ENCODE data around the gene SPOCK1.

SPOCK1 gene

GRCh38 chr5:137134920-137135532 lies 364.1 kb downstream of the SPOCK1 start:
- TF ChIP-seq CTCF (IDR thresholded peaks at IDR 0.05; ENCODE audit: borderline replicate concordance, insufficient read depth, low read depth, low read length): no peak

DNA sequence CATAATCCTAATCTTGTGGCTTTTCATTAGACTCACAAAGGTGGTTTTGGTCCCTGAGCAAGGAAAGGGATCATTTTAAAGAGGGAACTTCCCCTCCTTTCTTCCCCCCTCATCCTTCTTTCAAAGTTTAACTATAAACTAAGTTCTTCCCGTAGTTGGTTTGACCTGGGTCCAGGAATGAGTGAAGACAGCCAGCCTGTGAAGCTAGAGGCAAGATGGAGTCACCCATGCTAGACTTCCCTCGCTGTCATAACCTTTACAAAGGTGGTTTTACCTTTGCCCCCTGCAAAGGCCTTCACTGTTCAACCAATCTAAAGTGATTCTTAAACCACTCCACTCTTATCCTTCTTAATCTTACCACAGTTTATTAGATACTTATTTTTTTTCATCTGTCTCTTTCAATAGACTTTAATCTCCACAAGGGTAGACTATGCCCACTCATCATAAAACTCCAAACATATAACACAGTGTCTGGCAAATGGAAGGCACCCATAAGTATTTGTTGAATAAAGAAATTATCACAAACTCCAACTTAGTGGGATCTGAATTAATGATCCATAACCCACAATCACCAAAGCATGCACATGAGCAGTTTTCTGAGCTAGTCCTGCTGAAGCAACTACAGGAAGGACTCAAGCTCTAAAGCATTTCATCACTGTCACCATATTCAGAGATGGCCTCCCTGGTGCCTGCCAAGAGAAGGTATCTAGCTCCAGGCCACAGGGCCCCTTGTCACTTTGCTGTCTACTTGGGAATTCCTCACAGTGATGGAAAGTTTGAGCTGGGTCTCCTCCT lies 369.0 kb downstream of the SPOCK1 start:
- TF ChIP-seq CTCF (IDR thresholded peaks at IDR 0.05; ENCODE audit: borderline replicate concordance, insufficient read depth, low read depth, low read length): no peak
- H3K4me3 ChIP-seq (ENCODE audit: low read depth, low read length): no peak overlapping the region

More at GRCh38 chr5:137134920-137135532, 364.1 kb downstream of the SPOCK1 start:
- no peak overlapping the region for H3K4me3 ChIP-seq (ENCODE audit: low read depth, low read length)

- no peak overlapping the region for H3K4me3 ChIP-seq (ENCODE audit: low read depth, low read length)
- TF ChIP-seq CTCF (IDR thresholded peaks at IDR 0.05; ENCODE audit: borderline replicate concordance, insufficient read depth, low read depth, low read length): no peak
Observed at GRCh38 chr5:137128012-137128411, 371.1 kb downstream of the SPOCK1 start.

DNA sequence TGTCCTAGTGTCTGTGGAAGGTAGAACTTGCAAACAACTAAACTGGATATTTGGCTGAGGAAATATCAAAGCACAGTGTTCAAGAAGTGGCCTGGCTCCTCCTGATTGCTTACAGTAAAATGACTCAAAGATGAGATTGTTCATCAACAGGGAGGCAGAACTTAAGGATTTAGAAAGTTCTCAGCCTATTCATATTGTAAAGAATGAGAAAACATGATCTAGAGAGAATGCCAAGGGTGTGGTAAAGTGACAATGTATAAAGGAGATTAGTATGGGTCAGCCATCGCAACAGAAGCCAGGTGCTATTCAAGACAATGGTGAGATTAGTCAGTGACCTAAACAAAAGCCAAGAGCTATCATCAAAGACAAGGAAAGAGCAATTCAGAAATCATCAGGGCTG lies 372.3 kb downstream of the SPOCK1 start:
- TF ChIP-seq CTCF (IDR thresholded peaks at IDR 0.05; ENCODE audit: borderline replicate concordance, insufficient read depth, low read depth, low read length): no peak
- no peak overlapping the region for H3K4me3 ChIP-seq (ENCODE audit: low read depth, low read length)

DNA sequence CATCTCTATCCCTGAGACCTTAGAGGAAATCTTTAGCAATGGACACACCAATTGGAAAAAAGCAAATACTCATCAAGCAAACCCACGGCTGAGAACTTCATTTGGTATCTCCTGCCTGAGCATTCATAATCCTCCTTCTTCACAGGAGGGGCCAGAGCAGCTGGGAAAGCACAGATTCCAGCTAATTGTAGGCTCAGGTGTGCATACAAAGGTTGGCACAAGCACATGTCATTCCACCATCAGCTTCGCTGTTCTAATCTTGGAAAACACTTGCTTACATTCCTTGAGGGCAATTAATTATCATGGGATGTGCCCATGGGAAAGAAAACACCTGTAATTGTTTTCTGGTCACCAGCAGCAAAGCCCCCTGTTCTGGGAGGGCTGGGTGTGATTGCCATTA lies 376.6 kb downstream of the SPOCK1 start:
- TF ChIP-seq CTCF (IDR thresholded peaks at IDR 0.05; ENCODE audit: borderline replicate concordance, insufficient read depth, low read depth, low read length): no peak
- H3K4me3 ChIP-seq (ENCODE audit: low read depth, low read length): no peak overlapping the region

- H3K4me3 ChIP-seq (ENCODE audit: low read depth, low read length): no peak overlapping the region
- TF ChIP-seq CTCF (IDR thresholded peaks at IDR 0.05; ENCODE audit: borderline replicate concordance, insufficient read depth, low read depth, low read length): no peak
Observed at GRCh38 chr5:137122075-137122474, 377.1 kb downstream of the SPOCK1 start.

GRCh38 chr5:137119321-137119720 lies 379.8 kb downstream of the SPOCK1 start:
- no peak overlapping the region for H3K4me3 ChIP-seq (ENCODE audit: low read depth, low read length)
- TF ChIP-seq CTCF (IDR thresholded peaks at IDR 0.05; ENCODE audit: borderline replicate concordance, insufficient read depth, low read depth, low read length): no peak

Data from GM12875 (cell line).